GM13977 (cell line): ENCODE measurements around the gene DUSP11.

ENCODE experiments used
- DNase-seq: peaks from one replicate; pipeline ENCODE4 v3.0.0; 2012; ENCODE audit warnings: low spot score
- in situ Hi-C: fragments of 300-500 bp; cut with MboI; formaldehyde crosslinking; loops from one replicate; pipeline ENCODE4 v1.12.0; 2022; ENCODE audit warnings: low sequenced_read_pairs, low pct_unique_long_range_greater_than_20kb, mixed read lengths, inconsistent platforms; ENCODE audit not compliant: unreplicated experiment
- TF ChIP-seq, protein P1 (sequence below): IDR thresholded peaks from 2 replicates; pipeline ENCODE4 v1.5.1; 2012; ENCODE audit warnings: mild to moderate bottlenecking, control low read depth; ENCODE audit not compliant: insufficient read depth; ENCODE audit errors: extremely low read depth, missing control alignments

Gene DUSP11

DNA sequence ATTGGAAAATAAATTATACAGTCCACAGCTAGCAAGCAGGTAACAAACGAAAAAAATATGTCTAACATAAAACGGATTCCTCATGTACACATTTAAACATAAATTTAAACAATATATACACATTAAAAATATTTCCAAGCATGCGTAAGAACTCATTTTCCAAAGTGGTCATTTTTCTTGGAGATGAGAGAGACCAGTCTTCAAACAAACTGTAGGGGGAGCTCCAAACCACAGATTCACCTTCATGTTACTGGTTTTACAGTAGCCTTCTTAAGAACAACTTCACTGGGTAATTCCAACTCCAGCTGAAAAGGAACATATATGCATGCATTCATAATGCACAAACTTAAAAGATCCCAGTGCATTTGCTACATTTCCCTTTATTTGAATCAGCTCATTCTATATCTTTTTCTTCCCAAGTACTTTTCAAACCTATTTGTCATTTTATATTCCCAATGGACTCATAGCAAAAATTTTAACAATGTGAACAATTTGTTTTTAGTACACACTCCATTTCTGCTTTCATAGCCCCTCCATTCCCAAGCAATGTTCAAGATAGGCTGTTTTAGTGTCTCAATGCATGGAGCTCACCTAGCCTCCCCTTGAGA lies 44.1 kb upstream of the DUSP11 start:
- TF ChIP-seq, protein P1, sequence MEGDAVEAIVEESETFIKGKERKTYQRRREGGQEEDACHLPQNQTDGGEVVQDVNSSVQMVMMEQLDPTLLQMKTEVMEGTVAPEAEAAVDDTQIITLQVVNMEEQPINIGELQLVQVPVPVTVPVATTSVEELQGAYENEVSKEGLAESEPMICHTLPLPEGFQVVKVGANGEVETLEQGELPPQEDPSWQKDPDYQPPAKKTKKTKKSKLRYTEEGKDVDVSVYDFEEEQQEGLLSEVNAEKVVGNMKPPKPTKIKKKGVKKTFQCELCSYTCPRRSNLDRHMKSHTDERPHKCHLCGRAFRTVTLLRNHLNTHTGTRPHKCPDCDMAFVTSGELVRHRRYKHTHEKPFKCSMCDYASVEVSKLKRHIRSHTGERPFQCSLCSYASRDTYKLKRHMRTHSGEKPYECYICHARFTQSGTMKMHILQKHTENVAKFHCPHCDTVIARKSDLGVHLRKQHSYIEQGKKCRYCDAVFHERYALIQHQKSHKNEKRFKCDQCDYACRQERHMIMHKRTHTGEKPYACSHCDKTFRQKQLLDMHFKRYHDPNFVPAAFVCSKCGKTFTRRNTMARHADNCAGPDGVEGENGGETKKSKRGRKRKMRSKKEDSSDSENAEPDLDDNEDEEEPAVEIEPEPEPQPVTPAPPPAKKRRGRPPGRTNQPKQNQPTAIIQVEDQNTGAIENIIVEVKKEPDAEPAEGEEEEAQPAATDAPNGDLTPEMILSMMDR = peak; percentile 72
- in situ Hi-C loops = no loop called here
- peak; percentile 49 for DNase-seq

DNA sequence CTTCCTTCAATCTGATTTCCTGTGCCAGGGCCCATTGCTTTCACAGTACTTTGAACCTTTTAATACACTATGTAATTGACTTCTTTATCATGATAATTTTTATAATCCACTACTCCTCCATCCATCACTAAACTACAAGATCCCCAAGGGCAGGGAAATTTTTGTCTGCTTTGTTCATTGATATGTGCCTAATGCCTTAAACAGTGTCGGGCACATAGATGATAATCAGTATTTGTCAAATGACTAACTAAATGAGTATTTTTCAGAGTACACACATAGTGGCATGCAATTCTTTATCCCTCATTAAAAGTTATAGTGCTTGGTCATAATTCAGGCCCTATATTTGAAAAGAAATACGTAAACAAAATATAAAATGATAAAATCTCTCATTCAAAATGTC lies 43.5 kb upstream of the DUSP11 start:
- TF ChIP-seq, protein P1 = no peak
- in situ Hi-C loops = no loop called here
- DNase-seq = no peak

DNA sequence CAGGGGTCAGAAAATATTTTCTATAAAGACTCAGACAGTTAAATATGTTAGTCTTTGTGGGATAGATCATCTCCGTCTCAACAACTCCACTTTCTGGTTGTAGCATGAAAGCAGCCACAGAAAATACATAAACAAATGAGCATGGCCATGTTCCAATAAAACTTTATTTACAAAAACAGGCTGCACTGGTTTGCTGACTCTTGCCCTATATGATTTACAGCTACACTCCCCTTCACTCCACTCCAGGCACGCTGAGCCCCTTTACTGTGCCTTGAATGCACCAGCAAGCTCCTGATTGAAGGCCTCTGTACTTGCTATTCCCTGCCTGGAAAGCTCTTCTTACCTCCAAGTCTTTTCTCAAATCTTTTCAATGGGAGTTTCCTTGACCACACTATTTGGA lies 43.1 kb upstream of the DUSP11 start:
- DNase-seq = no peak
- in situ Hi-C loops = no loop called here
- TF ChIP-seq, protein P1 = no peak

DNA sequence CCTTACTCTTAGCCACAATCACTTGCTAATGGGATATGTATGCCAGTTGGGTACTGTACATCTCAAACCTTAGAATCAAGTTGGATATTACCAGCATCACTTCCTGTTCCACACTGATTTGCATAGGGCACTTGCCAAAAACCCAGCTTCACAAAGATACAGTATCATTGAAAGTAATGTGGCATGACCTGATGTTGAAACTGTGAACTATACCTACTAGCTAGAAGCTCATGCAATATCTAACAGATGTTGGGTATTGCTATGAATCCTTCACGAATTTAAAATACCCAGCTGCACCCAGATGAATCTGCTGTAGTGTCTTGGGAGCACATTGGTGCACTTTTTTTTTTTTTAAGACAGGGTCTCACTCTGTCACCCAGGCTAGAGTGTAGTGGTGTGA lies 42.4 kb upstream of the DUSP11 start:
- DNase-seq = no peak
- TF ChIP-seq, protein P1 = no peak
- in situ Hi-C loops = no loop called here

- TF ChIP-seq, protein P1 = no peak
- DNase-seq = no peak
- in situ Hi-C loops = no loop called here
Observed at GRCh38 chr2:73821669-73822068, 41.8 kb upstream of the DUSP11 start.

- in situ Hi-C loops = no loop called here
- DNase-seq = peak; percentile 64
- TF ChIP-seq, protein P1 = no peak
Observed at GRCh38 chr2:73821227-73821626, 41.3 kb upstream of the DUSP11 start.

- TF ChIP-seq, protein P1 = no peak
- in situ Hi-C loops = no loop called here
- no peak for DNase-seq
Observed at GRCh38 chr2:73818296-73818695, 38.4 kb upstream of the DUSP11 start.
